Activated CD4-positive, alpha-beta T cell treated with anti-CD3 and anti-CD28 coated beads, Interleukin-10, Interleukin-2, amounts not matched to agents 100 ng/mL and 50 ng/mL, durations not matched to agents 16 hours and 8 hours (primary cell): Measurements from ENCODE around the gene MLEC.

Experiments used
- DNase-seq: peaks from one replicate; pipeline ENCODE4 v3.0.0-alpha.2; 2020

The MLEC gene

DNA sequence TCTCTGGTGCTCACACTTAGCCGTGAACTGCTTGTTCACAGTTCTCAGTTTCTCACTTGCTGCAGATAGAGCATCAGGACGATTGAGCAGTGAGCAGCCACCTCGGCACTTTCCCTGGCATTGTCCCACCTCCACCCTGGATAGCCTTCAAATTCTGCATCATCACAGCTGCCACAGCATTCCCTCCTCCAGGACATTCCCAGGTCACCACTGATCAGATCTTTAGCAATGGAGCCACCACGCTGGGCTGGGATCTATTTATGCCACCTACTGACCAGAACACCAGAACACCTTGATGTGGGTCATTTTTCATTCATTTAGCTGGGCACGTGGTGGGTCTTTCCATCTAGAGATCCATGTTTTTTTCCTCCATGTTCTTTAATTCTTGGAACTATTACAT, 62.3 kb downstream of the MLEC start:
- DNase-seq: no peak

GRCh38 chr12:120750806-120751205, 63.9 kb downstream of the MLEC start:
- DNase-seq: no peak

GRCh38 chr12:120751389-120751788, 64.4 kb downstream of the MLEC start:
- DNase-seq: no peak
